NB4 (cell line): ENCODE measurements around the gene MFSD11.
"Not testable (repeated sequence)": the region's sequence is repeated elsewhere in the genome, so short reads cannot be mapped to it uniquely, and the experiment has no call there.

Source experiments
- DNase-seq: peaks from one replicate; pipeline ENCODE4 v3.0.0; 2010; ENCODE audit warnings: low read depth
- H3K4me3 ChIP-seq: one replicate; pipeline ENCODE4 v1.5.1; 2011; ENCODE audit warnings: mild to moderate bottlenecking, low read depth, low read length, moderate library complexity
- MAX ChIP-seq: IDR thresholded peaks from 2 replicates; pipeline ENCODE4 v1.6.1; 2011; ENCODE audit warnings: low read depth, low read length
- MYC ChIP-seq: IDR thresholded peaks from 2 replicates; pipeline ENCODE4 v1.6.1; 2011; ENCODE audit warnings: low read depth, low read length
- POLR2A ChIP-seq: IDR thresholded peaks from 2 replicates; pipeline ENCODE4 v1.6.1; 2011; ENCODE audit warnings: mild to moderate bottlenecking; ENCODE audit not compliant: insufficient read length; ENCODE audit errors: extremely low read depth
- TF ChIP-seq, protein P1 (sequence below): IDR thresholded peaks from one replicate; pipeline ENCODE4 v1.5.1; 2012; ENCODE audit warnings: low read depth, low read length

Gene MFSD11

DNA sequence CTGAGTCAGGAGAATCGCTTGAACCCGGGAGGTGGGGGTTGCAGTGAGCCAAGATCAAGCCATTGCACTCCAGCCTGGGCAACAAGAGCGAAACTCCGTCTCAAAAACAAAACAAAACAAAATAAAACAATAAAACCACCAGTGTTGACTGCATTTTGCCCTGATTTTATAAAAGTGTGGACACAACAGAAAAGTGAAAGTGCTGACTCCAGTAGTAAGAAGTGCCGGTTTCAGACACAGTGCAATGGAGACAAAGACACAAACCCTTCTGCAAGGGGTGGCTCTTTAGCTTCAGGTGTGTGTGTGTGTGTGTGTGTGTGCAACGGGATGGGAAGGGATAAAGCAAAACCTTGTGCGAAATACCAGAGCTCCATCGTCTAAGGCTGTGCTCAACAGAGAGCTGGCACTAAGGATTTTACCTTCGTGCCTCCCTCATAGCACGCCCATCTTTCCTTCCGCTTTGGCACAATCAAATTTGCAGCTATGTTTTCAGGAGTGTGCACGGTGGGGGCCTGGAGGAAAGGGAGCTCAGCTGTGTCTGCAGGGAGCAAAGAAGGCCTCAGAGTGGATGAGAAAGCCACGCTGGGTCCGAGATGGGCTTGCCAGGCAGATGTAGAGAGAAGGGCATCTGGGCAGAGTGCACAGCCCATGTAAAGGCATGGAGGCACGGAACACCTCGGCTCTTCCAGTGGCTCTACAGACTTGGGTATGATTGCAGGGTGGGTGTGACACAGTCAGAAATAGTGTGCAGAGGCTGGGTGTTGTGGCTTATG, 42.7 kb upstream of the MFSD11 start:
- DNase-seq = no peak

DNA sequence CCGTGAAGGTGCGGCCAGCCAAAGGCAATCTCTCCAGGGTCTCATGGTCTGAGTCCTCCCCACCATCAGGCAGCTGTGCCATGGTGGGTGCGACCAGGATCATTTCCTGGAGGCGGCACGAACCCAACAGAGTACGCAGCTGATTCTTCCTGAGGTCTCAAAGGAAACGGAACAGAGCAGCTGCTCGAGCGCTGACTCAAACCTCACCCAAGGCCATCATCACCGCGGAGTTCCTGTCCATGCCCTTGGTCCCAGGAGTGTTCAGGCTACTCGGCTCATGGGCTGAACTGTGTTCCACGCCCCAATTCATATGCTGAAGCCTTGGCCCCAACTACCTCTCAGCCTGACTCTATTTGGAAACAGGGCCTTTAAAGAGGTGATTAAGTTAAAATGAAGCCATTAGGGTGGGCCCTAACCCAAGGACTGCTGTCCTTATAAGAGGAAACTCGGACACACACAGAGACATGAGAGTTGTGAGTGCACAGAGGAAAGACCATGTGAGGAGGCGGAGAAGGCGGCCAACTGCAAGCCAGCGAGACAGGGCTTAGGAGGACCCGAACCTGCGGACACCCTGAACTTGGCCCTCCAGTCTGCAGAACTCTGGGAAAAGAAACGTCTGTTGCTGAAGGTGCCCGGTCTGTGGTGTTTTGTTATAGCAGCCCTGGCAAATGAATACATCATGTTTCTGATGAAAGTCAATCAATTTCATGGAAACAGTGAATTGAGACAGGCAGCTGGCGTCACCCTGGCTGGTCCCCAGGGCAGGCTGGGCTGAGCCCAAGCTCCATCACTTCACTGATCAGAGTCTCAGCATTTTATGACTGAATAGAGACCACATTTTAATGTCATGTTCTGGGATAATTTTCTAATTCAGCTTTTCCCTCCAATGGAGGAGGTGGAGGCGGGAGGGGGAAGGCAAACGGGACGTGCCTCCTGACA, 40.9 kb upstream of the MFSD11 start:
- peak; percentile 79 for DNase-seq

More for the DNA sequence above, 42.7 kb upstream of the MFSD11 start:
- TF ChIP-seq, protein P1, sequence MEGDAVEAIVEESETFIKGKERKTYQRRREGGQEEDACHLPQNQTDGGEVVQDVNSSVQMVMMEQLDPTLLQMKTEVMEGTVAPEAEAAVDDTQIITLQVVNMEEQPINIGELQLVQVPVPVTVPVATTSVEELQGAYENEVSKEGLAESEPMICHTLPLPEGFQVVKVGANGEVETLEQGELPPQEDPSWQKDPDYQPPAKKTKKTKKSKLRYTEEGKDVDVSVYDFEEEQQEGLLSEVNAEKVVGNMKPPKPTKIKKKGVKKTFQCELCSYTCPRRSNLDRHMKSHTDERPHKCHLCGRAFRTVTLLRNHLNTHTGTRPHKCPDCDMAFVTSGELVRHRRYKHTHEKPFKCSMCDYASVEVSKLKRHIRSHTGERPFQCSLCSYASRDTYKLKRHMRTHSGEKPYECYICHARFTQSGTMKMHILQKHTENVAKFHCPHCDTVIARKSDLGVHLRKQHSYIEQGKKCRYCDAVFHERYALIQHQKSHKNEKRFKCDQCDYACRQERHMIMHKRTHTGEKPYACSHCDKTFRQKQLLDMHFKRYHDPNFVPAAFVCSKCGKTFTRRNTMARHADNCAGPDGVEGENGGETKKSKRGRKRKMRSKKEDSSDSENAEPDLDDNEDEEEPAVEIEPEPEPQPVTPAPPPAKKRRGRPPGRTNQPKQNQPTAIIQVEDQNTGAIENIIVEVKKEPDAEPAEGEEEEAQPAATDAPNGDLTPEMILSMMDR = no peak
- TF ChIP-seq MYC (no peak), POLR2A (no peak), MAX (no peak)
- H3K4me3 ChIP-seq = no peak overlapping the region

GRCh38 chr17:76697702-76698465, 40.0 kb upstream of the MFSD11 start:
- no peak overlapping the region for H3K4me3 ChIP-seq
- no peak for DNase-seq
- TF ChIP-seq MYC (no peak), POLR2A (no peak), MAX (no peak)
- TF ChIP-seq, protein P1 = no peak

More for the DNA sequence above, 40.9 kb upstream of the MFSD11 start:
- H3K4me3 ChIP-seq = no peak overlapping the region
- TF ChIP-seq MAX (0 out of 2 replicates have a peak, but pooled peaks have one; percentile 22), POLR2A (no peak)

GRCh38 chr17:76698466-76698977, 39.4 kb upstream of the MFSD11 start:
- H3K4me3 ChIP-seq, DNase-seq: not testable (repeated sequence)

- no peak for TF ChIP-seq MAX
- no peak for TF ChIP-seq MYC
- TF ChIP-seq, protein P1 = no peak
- TF ChIP-seq POLR2A = no peak
- no peak overlapping the region for H3K4me3 ChIP-seq
- DNase-seq = no peak
Measured at GRCh38 chr17:76700270-76700616, 37.7 kb upstream of the MFSD11 start.

DNA sequence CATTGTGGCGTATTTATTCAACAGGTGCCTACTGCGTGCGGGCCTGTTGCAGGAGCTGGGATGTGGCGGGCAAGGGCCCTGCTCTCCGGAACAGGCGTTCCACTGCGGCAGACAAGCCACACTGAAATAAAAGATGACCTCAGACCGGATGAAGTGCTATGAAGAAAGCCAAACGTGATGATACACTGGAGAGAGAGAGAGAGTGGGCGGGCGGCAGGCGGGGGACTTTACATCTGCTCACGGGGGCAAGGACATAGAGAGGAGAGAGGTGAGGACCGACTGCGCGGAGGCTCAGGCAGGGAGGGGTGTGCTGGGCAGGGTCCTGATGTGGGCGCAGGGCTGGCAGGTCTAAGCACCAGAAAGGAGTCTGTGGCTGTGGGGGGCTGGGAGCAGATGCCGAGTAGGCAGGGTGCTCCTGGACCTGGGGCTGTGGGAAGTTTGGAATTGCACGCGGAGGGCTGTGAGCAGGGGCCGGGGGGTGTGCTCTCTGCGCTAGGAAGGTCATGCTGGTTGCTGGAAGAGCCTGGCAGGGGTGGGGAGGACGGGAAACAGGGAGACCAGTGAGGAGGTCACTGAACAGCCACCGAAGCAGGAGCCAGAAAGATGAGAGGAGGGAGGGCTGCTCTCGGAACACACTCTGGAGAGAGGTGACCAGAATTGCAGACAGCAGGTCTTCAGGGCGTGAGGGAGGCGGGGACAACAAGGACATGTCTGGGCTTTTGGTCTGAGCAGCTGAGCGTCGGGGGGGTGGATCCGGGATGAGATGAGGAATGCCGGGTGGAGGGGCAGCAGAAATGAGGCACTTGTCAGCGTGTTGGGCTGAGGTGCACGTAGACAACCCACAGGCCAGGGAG, 37.1 kb upstream of the MFSD11 start:
- TF ChIP-seq, protein P1 = no peak
- no peak for TF ChIP-seq MYC
- TF ChIP-seq MAX = no peak
- no peak for TF ChIP-seq POLR2A
- no peak overlapping the region for H3K4me3 ChIP-seq
- DNase-seq = peak; percentile 61
